AG04449 (cell line): ENCODE measurements around the gene KCTD15.

Experiments
- CTCF ChIA-PET: fragments of 350-600 bp; formaldehyde crosslinking; extraction: SDS; loops from one replicate; lab custom pipeline; 2021; ENCODE audit warnings: antibody characterized with exemption; lab: Yijun Ruan, JAX
- POLR2A ChIA-PET: fragments of 400-600, 350-600 bp; formaldehyde crosslinking; extraction: SDS; loops from one replicate; lab custom pipeline; 2020; ENCODE audit warnings: antibody characterized with exemption, inconsistent platforms; lab: Yijun Ruan, JAX
- DNase-seq: peaks from one replicate; pipeline ENCODE4 v3.0.0-alpha.2; 2010; ENCODE audit warnings: low read depth, low spot score
- H3K4me3 ChIP-seq: 2 replicates; pipeline ENCODE4 v1.5.1; 2011; ENCODE audit warnings: low read depth, mild to moderate bottlenecking, control low read depth, low read length
- CTCF ChIP-seq: IDR thresholded peaks from one replicate; pipeline ENCODE4 v1.5.1; 2011; ENCODE audit warnings: mild to moderate bottlenecking, moderate library complexity, low read length, control low read depth, inconsistent platforms; ENCODE audit not compliant: insufficient read depth; ENCODE audit errors: missing control alignments

The KCTD15 gene

DNA sequence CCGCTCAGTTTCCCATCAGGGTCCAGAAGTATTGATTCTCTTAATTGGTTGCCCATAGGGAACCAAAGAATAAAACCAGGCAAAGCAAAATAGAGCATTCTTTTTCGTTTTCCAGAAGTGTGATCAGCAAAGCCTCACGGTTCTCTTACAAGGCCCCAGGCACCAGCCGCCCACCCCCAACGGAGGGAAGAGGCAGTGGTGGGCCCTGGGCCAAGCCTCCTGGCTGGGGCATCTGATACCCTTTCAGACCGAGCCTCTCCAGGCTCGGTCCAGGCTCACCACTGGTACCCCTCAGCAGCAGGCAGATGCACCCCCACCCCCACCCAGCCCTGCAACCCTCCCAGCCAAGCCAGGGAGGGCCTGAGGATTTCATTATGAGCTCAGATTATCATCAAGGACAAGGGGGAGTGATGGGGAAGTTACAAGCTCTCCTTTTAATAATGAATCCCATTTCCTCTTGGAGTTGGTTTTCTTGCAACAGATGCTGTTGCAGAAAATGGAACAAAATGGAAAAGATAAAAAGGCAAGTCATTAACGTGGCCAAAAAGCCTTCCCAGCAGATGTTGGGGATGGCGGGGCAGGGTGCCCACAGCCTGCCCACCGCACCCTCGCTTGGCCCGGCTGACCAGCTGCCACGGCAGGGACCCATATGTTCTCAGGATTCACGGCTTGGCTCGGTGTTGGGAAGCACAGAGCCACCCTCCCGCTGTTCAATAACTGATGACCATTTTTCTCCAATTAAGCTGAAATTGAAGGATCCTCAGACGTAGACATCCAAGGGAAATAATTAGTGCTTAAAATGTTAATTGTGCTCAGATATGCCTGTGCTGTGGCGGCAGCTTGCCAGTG lies 45.9 kb upstream of the KCTD15 start:
- no peak for TF ChIP-seq CTCF
- DNase-seq = no peak
- CTCF ChIA-PET = interaction anchor here (1.0 to 1.1 kb wide), 2 partner anchors 21 to 320 kb away, joined by 3 to 4 read pairs; no protein-coding TSS in a partner anchor
- H3K4me3 ChIP-seq = no peak overlapping the region
- POLR2A ChIA-PET = no interaction called here

DNA sequence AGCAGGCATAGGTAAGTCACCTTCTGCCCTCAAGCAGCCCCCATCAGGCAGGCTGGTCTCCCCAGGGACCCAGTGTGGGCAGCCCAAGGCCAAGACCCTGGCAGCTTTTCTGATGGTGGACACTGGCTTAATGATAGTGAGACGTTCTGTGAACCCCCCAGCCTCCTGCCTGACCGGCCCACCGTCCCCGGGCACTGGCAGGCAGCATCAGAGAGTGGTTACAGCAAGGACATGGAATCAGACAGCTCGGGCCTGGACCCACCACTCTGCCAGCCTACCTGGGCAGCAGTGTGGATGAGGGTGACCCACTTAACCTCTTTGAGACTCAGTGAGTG lies 45.3 kb upstream of the KCTD15 start:
- TF ChIP-seq CTCF = no peak
- H3K4me3 ChIP-seq = no peak overlapping the region
- ChIA-PET CTCF (interaction anchor here (1.0 to 1.1 kb wide), 2 partner anchors 20 to 321 kb away, joined by 3 to 4 read pairs; no protein-coding TSS in a partner anchor), POLR2A (no interaction called here)
- no peak for DNase-seq

- ChIA-PET POLR2A (no interaction called here), CTCF (no interaction called here)
- DNase-seq = no peak
- TF ChIP-seq CTCF = no peak
- H3K4me3 ChIP-seq = no peak overlapping the region
Observed at GRCh38 chr19:33752018-33752800, 44.5 kb upstream of the KCTD15 start.

DNA sequence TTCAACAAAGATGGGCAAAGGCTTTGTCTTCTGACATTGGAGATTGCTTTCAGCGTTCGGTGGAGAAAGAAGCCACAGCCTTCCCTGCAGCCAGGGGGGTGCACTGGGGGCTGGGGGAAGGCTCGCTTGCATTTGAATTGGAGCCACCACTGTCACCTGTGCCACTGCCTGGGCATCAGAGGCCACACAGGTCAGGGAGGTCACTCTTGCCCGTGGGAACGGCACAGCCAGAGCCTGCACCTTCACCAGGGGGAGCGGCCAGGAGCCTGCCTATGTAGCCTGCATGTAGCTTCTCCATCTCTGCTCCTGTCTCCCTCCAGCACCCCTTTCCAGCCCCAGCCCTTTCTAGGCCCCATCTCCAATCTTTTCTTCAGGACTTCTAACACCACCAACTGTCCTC lies 43.7 kb upstream of the KCTD15 start:
- TF ChIP-seq CTCF = no peak
- ChIA-PET CTCF (no interaction called here), POLR2A (no interaction called here)
- DNase-seq = no peak
- no peak overlapping the region for H3K4me3 ChIP-seq

DNA sequence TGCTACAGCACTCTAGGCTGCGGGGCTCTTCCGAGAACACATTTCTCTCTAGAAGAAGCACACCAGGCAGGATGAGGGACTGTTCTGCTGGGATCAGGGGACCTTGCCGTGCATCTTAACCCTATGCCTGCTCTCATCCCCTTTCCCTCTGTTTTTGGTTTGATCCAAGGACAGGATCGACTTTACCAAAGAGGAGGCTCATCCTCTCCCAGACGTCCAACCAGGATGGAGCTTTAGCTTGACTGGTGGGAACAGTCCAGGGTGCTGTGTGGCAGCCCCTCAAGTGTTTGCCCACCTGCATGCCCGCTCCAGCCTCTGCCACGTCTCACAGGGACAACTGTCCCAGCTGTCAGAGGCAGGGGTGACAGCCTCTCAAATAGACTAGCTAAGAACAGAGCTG lies 42.3 kb upstream of the KCTD15 start:
- DNase-seq = no peak
- no peak for TF ChIP-seq CTCF
- H3K4me3 ChIP-seq = no peak overlapping the region
- ChIA-PET CTCF (interaction anchor here (1.0 kb wide), 1 partner anchor 17 kb away, joined by 4 read pairs; no protein-coding TSS in a partner anchor), POLR2A (no interaction called here)
